Adipocyte (in vitro differentiated cells): Measurements from ENCODE around the gene ADCY4.

Source experiments
- DNase-seq: peaks from one replicate; pipeline ENCODE4 v3.0.0-alpha.2; 2015; ENCODE audit warnings: low read depth
- H3K27me3 ChIP-seq: replicated peaks from 2 replicates; pipeline ENCODE4 v1.7.0; 2013; ENCODE audit warnings: mild to moderate bottlenecking, low read length, moderate library complexity; ENCODE audit not compliant: control insufficient read depth, insufficient read depth
- H3K36me3 ChIP-seq: 2 replicates; pipeline ENCODE4 v1.7.0; 2013; ENCODE audit warnings: low read length, mild to moderate bottlenecking, moderate library complexity; ENCODE audit not compliant: control insufficient read depth, insufficient read depth, severe bottlenecking
- H3K4me1 ChIP-seq: 2 replicates; pipeline ENCODE4 v1.7.0; 2013; ENCODE audit warnings: mild to moderate bottlenecking, low read length, moderate library complexity; ENCODE audit not compliant: control insufficient read depth, insufficient read depth
- H3K4me3 ChIP-seq: 2 replicates; pipeline ENCODE4 v1.7.0; 2013; ENCODE audit warnings: mild to moderate bottlenecking, low read length, moderate library complexity
- H3K9ac ChIP-seq: 2 replicates; pipeline ENCODE4 v1.7.0; 2013; ENCODE audit warnings: mild to moderate bottlenecking, low read length, moderate library complexity
- H3K9me3 ChIP-seq: 2 replicates; pipeline ENCODE4 v1.7.0; 2013; ENCODE audit warnings: mild to moderate bottlenecking, low read length, moderate library complexity; ENCODE audit not compliant: control insufficient read depth

ADCY4 gene

DNA sequence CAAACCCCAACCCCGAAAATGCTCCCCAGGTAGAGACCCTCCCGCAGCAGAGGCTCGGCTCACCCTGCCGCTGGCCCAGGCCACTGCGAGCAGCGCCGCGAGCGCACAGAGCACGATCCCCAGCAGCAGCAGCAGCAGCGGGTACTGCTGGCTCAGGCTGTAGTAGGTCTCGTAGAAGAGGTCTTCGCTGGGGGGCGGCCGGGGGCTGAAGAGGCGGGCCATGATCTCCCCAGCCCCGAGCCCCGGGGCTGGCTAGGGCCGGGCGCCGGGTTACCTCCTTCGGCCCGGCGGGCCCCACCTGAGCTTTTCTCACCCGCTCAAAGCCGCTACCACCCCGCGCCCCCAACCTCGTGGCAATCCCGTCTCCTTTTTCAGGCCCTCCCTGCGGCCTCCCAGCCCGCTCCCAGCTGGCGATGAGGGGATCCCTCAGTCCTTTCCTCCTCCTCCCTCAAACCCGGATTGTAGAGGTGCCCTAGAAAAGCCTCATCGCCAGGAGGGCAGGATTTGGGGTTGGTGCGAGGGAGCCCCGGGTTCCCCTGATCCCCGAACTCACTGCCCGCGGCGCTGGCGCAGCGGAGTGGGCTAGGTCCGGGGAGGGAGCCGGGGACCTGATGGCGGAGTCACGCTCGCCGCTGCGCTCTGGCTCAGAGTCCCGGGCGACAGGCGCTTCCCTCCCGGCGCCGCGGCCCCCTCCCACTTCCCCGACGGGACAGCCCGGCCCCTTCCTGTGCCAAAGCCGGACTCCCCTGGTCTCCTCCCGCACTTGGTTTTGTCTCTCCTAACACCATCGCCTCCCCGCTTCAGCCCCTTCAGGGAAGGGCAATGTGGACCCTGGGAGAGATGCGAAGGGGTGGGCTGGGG, at the start of gene ADCY4:
ADCY4 (minus strand) TSS at position 641 of the 861 bp plus-strand sequence; CDS start at position 222, 419 bp downstream.
- Histone ChIP-seq H3K9me3 (no peaks in the 10 kb centered on the region), H3K36me3 (no peaks in the 10 kb centered on the region), H3K4me3 (peak within 1 kb of the TSS; percentile 65), H3K9ac (peak within 1 kb of the TSS; percentile 53), H3K4me1 (peaks cover 33% of the 10 kb centered on the region), H3K27me3 (peaks cover 7% of the 10 kb centered on the region)
- DNase-seq: peak; percentile 38

DNA sequence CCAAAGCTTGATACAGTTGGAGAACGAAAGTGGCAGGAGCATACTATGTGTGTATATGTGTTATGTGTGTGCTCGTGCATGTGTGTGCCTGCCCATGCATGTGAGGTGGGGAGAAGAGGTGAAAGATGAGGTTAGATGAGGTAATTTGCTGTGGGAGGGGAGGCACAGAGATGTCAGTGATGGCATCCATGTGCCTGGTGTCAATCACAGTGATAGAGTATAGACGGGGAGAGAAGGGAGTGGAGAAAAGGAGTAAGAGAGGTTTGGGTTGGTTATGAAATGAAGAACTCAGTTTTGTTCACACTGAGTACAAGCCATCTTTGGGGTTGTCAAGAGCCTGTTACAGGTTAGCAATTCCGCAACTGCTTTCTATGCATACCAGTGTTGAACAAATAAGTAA, 49.3 kb upstream of the ADCY4 start:
- H3K9ac ChIP-seq: no peak overlapping the region
- H3K9me3 ChIP-seq: no peaks in the 10 kb centered on the region
- DNase-seq: no peak
- no peak overlapping the region for H3K4me3 ChIP-seq
- no peaks in the 10 kb centered on the region for H3K36me3 ChIP-seq
- no peaks in the 10 kb centered on the region for H3K27me3 ChIP-seq
- peaks cover 5% of the 10 kb centered on the region for H3K4me1 ChIP-seq

DNA sequence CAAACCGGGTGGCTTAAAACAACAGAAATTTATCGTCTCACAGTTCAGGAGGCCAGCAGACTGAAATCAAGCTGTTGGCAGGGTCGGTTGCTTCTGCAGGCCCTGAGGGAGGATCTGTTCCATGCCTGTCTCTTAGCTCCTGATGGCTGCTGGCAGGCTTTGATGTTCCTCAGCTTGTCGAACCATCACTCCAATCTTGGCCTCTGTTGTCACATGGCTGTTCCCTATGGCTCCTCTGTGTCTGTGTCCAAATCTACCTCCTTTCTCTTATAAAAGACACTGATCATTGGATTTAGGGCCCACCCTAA, 47.1 kb upstream of the ADCY4 start:
- Histone ChIP-seq H3K9ac (no peak overlapping the region), H3K4me1 (no peaks in the 10 kb centered on the region), H3K9me3 (no peaks in the 10 kb centered on the region), H3K4me3 (no peak overlapping the region), H3K36me3 (no peaks in the 10 kb centered on the region), H3K27me3 (no peaks in the 10 kb centered on the region)
- no peak for DNase-seq

DNA sequence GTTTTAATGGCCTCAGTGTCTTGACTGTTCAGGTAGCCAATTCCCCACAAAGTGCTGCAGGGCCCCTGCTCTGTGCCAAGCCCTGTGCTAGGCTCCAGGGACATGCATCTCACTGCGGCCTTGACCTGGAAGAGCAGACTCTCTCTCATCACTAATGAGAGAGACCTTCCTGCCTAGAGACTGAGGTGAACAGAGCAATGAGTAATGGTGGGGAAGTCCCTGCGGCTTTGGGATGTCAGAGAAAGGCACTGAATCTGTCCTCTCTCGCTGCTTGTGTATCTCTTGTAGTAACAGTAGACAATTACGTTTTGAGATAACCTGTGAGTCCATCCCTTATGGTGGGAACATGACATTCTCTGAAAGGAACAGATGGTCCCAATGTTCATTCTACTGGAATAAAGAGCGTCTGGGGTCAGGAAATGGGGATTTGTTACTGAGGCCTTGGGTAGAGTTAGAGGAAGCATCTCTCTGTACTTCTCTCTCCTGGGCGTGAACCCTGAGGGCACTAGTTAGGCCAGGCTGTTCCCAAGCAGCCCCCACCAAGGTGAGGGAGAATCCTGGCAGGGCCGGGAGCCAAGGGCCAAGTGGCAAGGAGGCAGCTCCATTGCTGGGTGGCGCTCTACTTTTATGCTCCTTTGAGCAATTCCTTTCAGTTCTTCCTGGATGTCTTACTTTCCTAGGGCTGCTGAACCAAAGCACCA, 46.6 kb upstream of the ADCY4 start:
- H3K36me3 ChIP-seq: peaks cover 2% of the 10 kb centered on the region
- H3K9me3 ChIP-seq: no peaks in the 10 kb centered on the region
- H3K4me1 ChIP-seq: no peaks in the 10 kb centered on the region

DNA sequence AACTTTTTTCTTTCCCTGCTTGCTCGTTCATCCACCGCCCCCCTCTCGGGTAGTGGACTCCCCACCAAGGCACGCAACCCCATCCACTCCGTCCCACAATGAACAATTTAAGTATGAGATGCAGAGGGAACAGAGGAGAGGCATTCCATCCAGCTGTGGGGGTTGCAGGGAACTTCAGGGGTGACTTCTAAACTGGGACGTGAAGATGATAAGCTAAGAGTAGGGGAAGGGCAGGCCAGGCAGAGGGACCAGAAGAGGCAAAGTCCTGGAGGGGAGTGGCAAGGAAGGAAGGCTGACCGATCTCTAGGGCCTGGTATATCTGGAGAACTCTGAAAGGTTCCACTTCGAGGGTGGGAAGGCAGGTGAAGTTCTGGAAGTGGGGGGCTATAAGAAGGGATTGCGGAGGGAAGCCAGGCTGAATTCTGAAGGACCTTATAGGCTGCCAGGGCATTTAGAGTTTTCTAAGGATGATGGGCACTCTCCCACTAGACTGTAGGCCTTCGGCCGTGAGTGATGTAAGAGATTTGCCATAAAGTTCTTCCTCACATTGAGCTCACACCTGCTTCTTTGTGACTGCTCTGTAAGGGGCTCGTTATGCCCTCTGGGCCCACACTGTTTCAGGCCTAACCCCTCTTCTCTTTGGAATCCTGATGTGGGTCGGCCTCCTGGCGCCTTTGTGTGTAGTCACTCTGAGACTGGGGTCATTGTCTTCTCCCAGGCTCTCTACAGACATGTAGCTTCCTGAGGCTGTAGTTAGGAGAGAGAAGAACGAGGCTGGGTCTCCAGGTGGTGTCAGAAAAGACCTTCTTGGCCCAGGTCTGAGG, 45.2 kb upstream of the ADCY4 start:
- Histone ChIP-seq H3K9me3 (no peaks in the 10 kb centered on the region), H3K9ac (no peak overlapping the region), H3K4me3 (no peak overlapping the region), H3K27me3 (no peaks in the 10 kb centered on the region), H3K36me3 (peaks cover 8% of the 10 kb centered on the region), H3K4me1 (no peaks in the 10 kb centered on the region)
- DNase-seq: no peak

More for the DNA sequence above, 46.6 kb upstream of the ADCY4 start:
- Histone ChIP-seq H3K4me3 (no peak overlapping the region), H3K27me3 (no peaks in the 10 kb centered on the region), H3K9ac (no peak overlapping the region)
- no peak for DNase-seq

DNA sequence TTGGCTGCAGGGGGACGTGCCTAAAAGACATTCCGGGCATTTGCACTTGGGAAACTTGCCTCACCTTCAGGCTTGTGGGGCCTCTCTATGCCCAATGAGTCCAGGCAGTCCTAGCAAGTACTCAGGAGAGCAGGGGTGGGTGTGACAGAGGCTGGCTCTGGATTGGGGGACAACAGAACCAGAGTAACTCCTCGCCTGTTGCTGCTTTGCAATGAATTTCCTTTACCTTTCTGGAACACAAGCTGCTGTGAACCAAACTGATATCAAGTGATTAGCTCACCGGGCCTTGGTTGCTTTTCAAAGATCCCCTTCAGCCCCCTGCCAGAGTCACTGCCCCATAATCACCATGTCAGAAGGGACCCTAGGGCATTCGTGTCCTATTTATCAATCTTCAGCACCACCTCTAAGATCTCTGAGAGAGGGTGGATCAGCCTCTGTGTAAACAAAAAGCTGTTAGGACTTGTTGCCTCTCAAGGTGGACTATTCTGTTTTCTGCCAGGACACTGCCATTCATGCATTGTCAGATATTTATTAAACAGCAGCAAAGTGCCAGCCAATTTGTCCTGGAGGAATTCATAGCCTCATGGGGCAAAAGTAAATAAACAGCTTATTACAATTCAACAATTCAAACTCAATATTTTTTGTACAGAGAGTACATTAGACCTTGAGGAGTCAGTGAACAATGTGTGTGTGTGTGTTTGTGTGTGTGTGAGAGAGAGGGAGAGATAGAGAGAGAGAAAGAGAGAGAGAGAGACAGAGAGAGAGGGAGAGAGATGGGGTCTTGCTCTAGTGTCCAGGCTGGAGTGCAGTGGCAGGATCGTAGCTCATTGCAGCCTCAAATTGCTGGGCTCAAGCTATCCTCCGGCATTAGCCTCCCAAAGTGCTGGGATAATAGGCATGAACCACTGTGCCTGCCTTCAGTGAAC, 44.4 kb upstream of the ADCY4 start:
- no peaks in the 10 kb centered on the region for H3K4me1 ChIP-seq
- no peak overlapping the region for H3K9ac ChIP-seq
- no peak overlapping the region for H3K4me3 ChIP-seq
- H3K9me3 ChIP-seq: no peaks in the 10 kb centered on the region
- H3K36me3 ChIP-seq: peaks cover 14% of the 10 kb centered on the region
- no peaks in the 10 kb centered on the region for H3K27me3 ChIP-seq
- DNase-seq: no peak

DNA sequence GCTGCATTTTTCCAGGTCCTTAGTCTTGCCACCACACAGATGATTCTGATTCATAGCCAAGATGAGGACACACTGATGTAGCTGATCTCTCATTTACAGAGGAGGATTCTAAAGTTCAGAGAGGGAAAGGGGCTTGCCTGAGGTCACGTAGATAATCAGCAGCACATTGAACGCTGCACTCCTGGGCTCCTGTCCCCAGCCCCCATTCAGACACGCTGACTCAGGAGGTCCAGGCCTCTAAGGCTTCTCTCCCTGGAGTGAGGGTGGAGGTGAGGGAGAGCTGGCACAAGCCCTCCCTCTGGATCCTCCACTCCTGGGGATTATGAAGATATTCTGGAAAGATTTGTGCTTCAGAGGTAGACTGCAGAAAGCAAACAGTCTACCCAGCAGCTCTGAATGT, 43.5 kb upstream of the ADCY4 start:
- Histone ChIP-seq H3K36me3 (peaks cover 18% of the 10 kb centered on the region), H3K9ac (no peak overlapping the region), H3K27me3 (no peaks in the 10 kb centered on the region), H3K4me3 (no peak overlapping the region), H3K9me3 (no peaks in the 10 kb centered on the region), H3K4me1 (no peaks in the 10 kb centered on the region)
- no peak for DNase-seq

DNA sequence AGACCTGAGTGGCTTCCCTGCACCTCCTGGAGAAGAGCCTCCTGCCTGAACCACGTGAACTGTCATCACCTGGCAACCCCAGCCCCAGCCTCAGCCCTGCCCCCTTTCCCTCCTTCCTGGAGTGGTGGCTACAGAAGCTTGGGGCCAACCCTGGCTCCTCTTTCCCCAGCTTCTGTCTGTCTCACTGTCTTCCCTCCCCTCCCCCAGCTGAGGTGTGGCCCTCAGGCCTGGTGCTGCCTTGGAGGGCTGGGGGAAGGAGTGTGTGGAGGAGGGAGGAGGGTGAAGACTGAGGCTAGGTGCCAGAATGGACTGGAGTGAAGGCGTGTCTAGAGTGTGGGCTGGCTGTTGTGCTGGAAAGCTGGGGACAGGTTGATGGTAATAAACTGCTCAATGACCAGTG, 42.8 kb upstream of the ADCY4 start:
- Histone ChIP-seq H3K36me3 (peaks cover 23% of the 10 kb centered on the region), H3K27me3 (no peaks in the 10 kb centered on the region), H3K4me1 (peaks cover 1% of the 10 kb centered on the region), H3K4me3 (no peak overlapping the region), H3K9me3 (no peaks in the 10 kb centered on the region), H3K9ac (no peak overlapping the region)
- no peak for DNase-seq

DNA sequence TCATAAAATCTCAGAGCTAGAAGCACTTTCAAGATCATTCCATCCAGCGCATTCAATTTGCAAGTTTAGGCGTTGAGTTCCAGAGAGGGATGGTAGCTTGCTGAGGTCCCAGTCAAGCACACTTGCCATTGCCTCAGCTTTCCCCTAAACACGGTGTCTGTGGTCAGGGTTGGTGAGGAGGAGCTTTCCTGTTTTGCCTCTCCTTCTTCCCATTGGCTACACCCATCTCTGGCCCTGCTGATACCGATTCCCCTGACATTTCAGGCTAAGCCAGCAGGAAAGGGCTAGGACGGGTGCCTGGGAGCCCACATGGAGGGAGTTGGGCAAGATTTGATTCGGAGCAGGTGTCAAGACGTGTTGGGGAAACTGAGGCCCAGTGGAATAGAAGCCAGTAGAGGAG, 42.3 kb upstream of the ADCY4 start:
- Histone ChIP-seq H3K36me3 (peaks cover 23% of the 10 kb centered on the region), H3K9ac (no peak overlapping the region), H3K27me3 (no peaks in the 10 kb centered on the region), H3K4me1 (peaks cover 7% of the 10 kb centered on the region), H3K9me3 (no peaks in the 10 kb centered on the region), H3K4me3 (no peak overlapping the region)
- no peak for DNase-seq

DNA sequence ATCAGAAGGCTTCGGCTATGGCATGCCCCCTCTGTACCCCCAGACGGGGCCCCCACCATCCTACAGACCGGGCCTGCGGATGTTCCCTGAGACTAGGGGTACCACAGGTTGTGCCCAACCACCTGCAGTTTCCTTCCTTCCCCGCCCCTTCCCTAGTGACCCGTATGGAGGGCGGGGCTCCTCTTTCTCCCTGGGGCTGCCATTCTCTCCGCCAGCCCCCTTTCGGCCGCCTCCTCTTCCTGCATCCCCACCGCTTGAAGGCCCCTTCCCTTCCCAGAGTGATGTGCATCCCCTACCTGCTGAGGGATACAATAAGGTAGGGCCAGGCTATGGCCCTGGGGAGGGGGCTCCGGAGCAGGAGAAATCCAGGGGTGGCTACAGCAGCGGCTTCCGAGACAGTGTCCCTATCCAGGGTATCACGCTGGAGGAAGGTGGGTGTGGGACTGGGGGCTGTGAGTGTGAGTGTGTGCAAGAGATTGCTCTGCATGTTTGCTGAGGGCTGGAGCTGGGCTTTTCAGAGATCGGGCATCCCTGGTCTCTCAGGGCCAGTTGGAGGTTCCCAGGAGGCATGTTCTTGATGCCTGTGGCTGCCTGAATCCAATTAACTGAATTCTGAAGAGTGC, 41.7 kb upstream of the ADCY4 start:
- Histone ChIP-seq H3K9ac (no peak overlapping the region), H3K9me3 (no peaks in the 10 kb centered on the region), H3K36me3 (peaks cover 23% of the 10 kb centered on the region), H3K27me3 (no peaks in the 10 kb centered on the region), H3K4me3 (no peak overlapping the region), H3K4me1 (peaks cover 10% of the 10 kb centered on the region)
- DNase-seq: no peak
